ENCODE results near the gene ENTPD8. TPM values are rescaled to one million over a fixed set of nuclear protein-coding genes. Genes with fewer than 3 reads are reported as not detected.

Gene ENTPD8
- total RNA-seq, 8 experiments from 2014 or later: 0.08 to 0.52 (median 0.21) TPM; not detected in 2

- H3K27ac ChIP-seq: no peak overlapping the region
- in situ Hi-C loops (cut with MboI; ENCODE audit: low pct_unique_long_range_greater_than_20kb in 2 of 9, low sequenced_read_pairs in 9 of 9, unreplicated experiment in 9 of 9): loop anchor here in 1 of 9 experiments (25.0 kb wide), 1 partner anchor 139 kb away; the partner anchor contains the start of gene TOR4A
- H3K4me3 ChIP-seq: no peak overlapping the region
- no peak for ATAC-seq (replicated peaks in 6 of 8)
- H3K4me1 ChIP-seq (replicated peaks in 1 of 2): peaks cover 6 to 10% of the 10 kb centered on the region in 2 donors
- WGBS, 10 experiments: 40 to 84% (median 80%) methylated on average over 1 to 9 of the region's 18 CpGs; no CpG with 5 or more reads in 5 of the 10 experiments
Measured at GRCh38 chr9:137426018-137426681, 15.0 kb downstream of the ENTPD8 start.

GRCh38 chr9:137423514-137424291 is 17.5 kb downstream of the ENTPD8 start:
- peak; percentile 3 to 46 (median 34) for ATAC-seq (replicated peaks in 6 of 8)
- Histone ChIP-seq H3K27ac (no peak overlapping the region), H3K4me3 (peak overlapping the region; percentile 51 to 98 (median 78)), H3K4me1 (replicated peaks in 1 of 2) (peaks cover 6 to 10% of the 10 kb centered on the region in 2 donors)
- 100% methylated on average over 1 of the region's 77 CpGs; no CpG with 5 or more reads in 9 of the 10 experiments for WGBS, 10 experiments
- in situ Hi-C loops (cut with MboI; ENCODE audit: low pct_unique_long_range_greater_than_20kb in 2 of 9, low sequenced_read_pairs in 9 of 9, unreplicated experiment in 9 of 9): loop anchor here in 6 of 9 experiments (25.0 kb wide), 2 partner anchors 111 to 136 kb away; partner anchors contain the start of genes NRARP (in 5 of the 6) and TOR4A (in 1 of the 6)

- in situ Hi-C loops (cut with MboI; ENCODE audit: low pct_unique_long_range_greater_than_20kb in 2 of 9, low sequenced_read_pairs in 9 of 9, unreplicated experiment in 9 of 9): loop anchor here in 6 of 9 experiments (25.0 kb wide), 2 partner anchors 111 to 136 kb away; partner anchors contain the start of genes NRARP (in 5 of the 6) and TOR4A (in 1 of the 6)
- Histone ChIP-seq H3K4me3 (peak within 1 kb of the TSS; percentile 51 to 98 (median 78)), H3K27ac (no peak within 1 kb of the TSS), H3K4me1 (replicated peaks in 1 of 2) (peaks cover 6 to 10% of the 10 kb centered on the region in 2 donors)
- 0 to 10% (median 0%) methylated on average over 1 to 2 of the region's 113 CpGs; no CpG with 5 or more reads in 7 of the 10 experiments for WGBS, 10 experiments
- peak; percentile 72 to 87 (median 84) for ATAC-seq (replicated peaks in 6 of 8)
Measured at GRCh38 chr9:137422604-137423513, 18.3 kb downstream of the ENTPD8 start, which contains the start of the genes EXD3 and NOXA1. TSS of gene EXD3 (minus strand) at chr9:137423162. CDS start at chr9:137395357, 27,805 bp downstream. TSS of gene NOXA1 (plus strand) at chr9:137423393. CDS start at chr9:137423530, 137 bp downstream.

- Histone ChIP-seq H3K27ac (no peak overlapping the region), H3K4me1 (replicated peaks in 1 of 2) (peaks cover 6 to 10% of the 10 kb centered on the region in 2 donors), H3K4me3 (peak overlapping the region; percentile 51 to 98 (median 78))
- 0 to 33% (median 0%) methylated on average over 1 to 6 of the region's 11 CpGs; no CpG with 5 or more reads in 1 of the 10 experiments for WGBS, 10 experiments
- ATAC-seq (replicated peaks in 6 of 8): no peak
- in situ Hi-C loops (cut with MboI; ENCODE audit: low pct_unique_long_range_greater_than_20kb in 2 of 9, low sequenced_read_pairs in 9 of 9, unreplicated experiment in 9 of 9): loop anchor here in 6 of 9 experiments (25.0 kb wide), 2 partner anchors 110 to 135 kb away; partner anchors contain the start of genes NRARP (in 5 of the 6) and TOR4A (in 1 of the 6)
Measured at GRCh38 chr9:137421838-137422603, 19.1 kb downstream of the ENTPD8 start.

- peak overlapping the region in 1 of 5 donors; percentile 16 for H3K4me3 ChIP-seq
- ATAC-seq (replicated peaks in 6 of 8): peak in 3 of 8 experiments; percentile 24 to 50 (median 49)
Measured at GRCh38 chr9:137417161-137418021, 23.8 kb downstream of the ENTPD8 start.

GRCh38 chr9:137416563-137417151 is 24.5 kb downstream of the ENTPD8 start:
- peaks cover 6 to 11% of the 10 kb centered on the region in 2 donors for H3K4me1 ChIP-seq (replicated peaks in 1 of 2)
- no peak overlapping the region for H3K27ac ChIP-seq
- 60 to 100% (median 87%) methylated on average over 1 to 21 of the region's 45 CpGs; no CpG with 5 or more reads in 7 of the 10 experiments for WGBS, 10 experiments
- H3K4me3 ChIP-seq: no peak overlapping the region
- ATAC-seq (replicated peaks in 6 of 8): peak in 2 of 8 experiments; percentile 4
- in situ Hi-C loops (cut with MboI; ENCODE audit: low pct_unique_long_range_greater_than_20kb in 2 of 9, low sequenced_read_pairs in 9 of 9, unreplicated experiment in 9 of 9): loop anchor here in 6 of 9 experiments (25.0 kb wide), 2 partner anchors 104 to 129 kb away; partner anchors contain the start of genes NRARP (in 5 of the 6) and TOR4A (in 1 of the 6)

More at GRCh38 chr9:137417161-137418021, 23.8 kb downstream of the ENTPD8 start:
- in situ Hi-C loops (cut with MboI; ENCODE audit: low pct_unique_long_range_greater_than_20kb in 2 of 9, low sequenced_read_pairs in 9 of 9, unreplicated experiment in 9 of 9): loop anchor here in 6 of 9 experiments (25.0 kb wide), 2 partner anchors 105 to 130 kb away; partner anchors contain the start of genes NRARP (in 5 of the 6) and TOR4A (in 1 of the 6)
- 100% methylated on average over 1 to 9 of the region's 99 CpGs; no CpG with 5 or more reads in 7 of the 10 experiments for WGBS, 10 experiments
- Histone ChIP-seq H3K27ac (no peak overlapping the region), H3K4me1 (replicated peaks in 1 of 2) (peaks cover 6 to 8% of the 10 kb centered on the region in 2 donors)

- in situ Hi-C loops (cut with MboI; ENCODE audit: low pct_unique_long_range_greater_than_20kb in 2 of 9, low sequenced_read_pairs in 9 of 9, unreplicated experiment in 9 of 9): loop anchor here in 6 of 9 experiments (25.0 kb wide), 2 partner anchors 104 to 129 kb away; partner anchors contain the start of genes NRARP (in 5 of the 6) and TOR4A (in 1 of the 6)
- H3K4me3 ChIP-seq: no peak overlapping the region
- ATAC-seq (replicated peaks in 6 of 8): no peak
- no peak overlapping the region for H3K27ac ChIP-seq
- H3K4me1 ChIP-seq (replicated peaks in 1 of 2): peaks cover 4 to 9% of the 10 kb centered on the region in 2 donors
- WGBS, 10 experiments: 80 to 100% (median 98%) methylated on average over 2 to 8 of the region's 23 CpGs; no CpG with 5 or more reads in 5 of the 10 experiments
Measured at GRCh38 chr9:137416006-137416562, 25.1 kb downstream of the ENTPD8 start.

GRCh38 chr9:137415451-137415850 is 25.7 kb downstream of the ENTPD8 start:
- 85 to 100% (median 96%) methylated on average over 1 to 4 of the region's 5 CpGs; no CpG with 5 or more reads in 6 of the 10 experiments for WGBS, 10 experiments
- H3K27ac ChIP-seq: no peak overlapping the region
- in situ Hi-C loops (cut with MboI; ENCODE audit: low pct_unique_long_range_greater_than_20kb in 2 of 9, low sequenced_read_pairs in 9 of 9, unreplicated experiment in 9 of 9): loop anchor here in 6 of 9 experiments (25.0 kb wide), 2 partner anchors 103 to 128 kb away; partner anchors contain the start of genes NRARP (in 5 of the 6) and TOR4A (in 1 of the 6)
- no peak overlapping the region for H3K4me3 ChIP-seq
- H3K4me1 ChIP-seq (replicated peaks in 1 of 2): peaks cover 4 to 9% of the 10 kb centered on the region in 2 donors
- no peak for ATAC-seq (replicated peaks in 6 of 8)

GRCh38 chr9:137412431-137412830 is 28.7 kb downstream of the ENTPD8 start:
- Histone ChIP-seq H3K4me3 (no peak overlapping the region), H3K27ac (no peak overlapping the region), H3K4me1 (replicated peaks in 1 of 2) (peaks cover 5 to 9% of the 10 kb centered on the region in 2 donors)
- no peak for ATAC-seq (replicated peaks in 6 of 8)
- 63 to 100% (median 86%) methylated on average over 1 to 4 of the region's 10 CpGs; no CpG with 5 or more reads in 5 of the 10 experiments for WGBS, 10 experiments
- in situ Hi-C loops (cut with MboI; ENCODE audit: low pct_unique_long_range_greater_than_20kb in 2 of 9, low sequenced_read_pairs in 9 of 9, unreplicated experiment in 9 of 9): loop anchor here in 6 of 9 experiments (25.0 kb wide), 2 partner anchors 100 to 125 kb away; partner anchors contain the start of genes NRARP (in 5 of the 6) and TOR4A (in 1 of the 6)
